K562 (cell line): ENCODE results near the gene LILRB3. TPM values are rescaled to one million over a fixed set of nuclear protein-coding genes. Genes with fewer than 3 reads are reported as not detected.

Experiments
- ATAC-seq: fragments of 200-7000 bp; cut with Tn5 transposase; 3 replicates; pipeline ENCODE4 v1.9.1; 2020; ENCODE audit warnings: moderate library complexity
- BruUV-seq: library from RNA; stranded (reverse); fragments of 400-500 nt; replicated peaks from 2 replicates; lab custom pipeline; 2021; lab: Mats Ljungman, UMichigan
- CTCF ChIA-PET: fragments of 300-600 bp; formaldehyde crosslinking; extraction: SDS; loops from one replicate; lab custom pipeline; 2021; ENCODE audit warnings: low intra/inter-chr PET ratio; lab: Yijun Ruan, JAX
- POLR2A ChIA-PET: fragments of 300-600, 350-650 bp; sonication (Branson Sonifier 250); formaldehyde crosslinking; extraction: SDS; loops from one replicate; lab custom pipeline; 2021; ENCODE audit warnings: antibody characterized with exemption, inconsistent platforms; lab: Yijun Ruan, JAX
- DNase-seq, 4 experiments: peaks; one replicate each; pipeline versions ENCODE4 v3.0.0 to v3.0.0-alpha.2; 2011 to 2018; ENCODE audit warnings: low spot score in 3 of 4, mixed read lengths in 3 of 4; ENCODE audit errors: extremely low read depth in 1 of 4
- FAIRE-seq: peaks from 2 replicates; lab custom pipeline; 2011; peaks lifted over from hg19 to GRCh38; lab: Jason Lieb, UNC
- H2AFZ ChIP-seq: 2 replicates; pipeline ENCODE4 v1.6.0; 2011; ENCODE audit warnings: low read depth, low read length, control low read depth, inconsistent platforms
- H3K27ac ChIP-seq: fragments of 200-600 bp; 3 replicates; pipeline ENCODE4 v1.8.0; 2011; ENCODE audit warnings: low read depth, mild to moderate bottlenecking, control low read depth, inconsistent platforms, low read length, moderate library complexity, mixed read lengths; ENCODE audit errors: extremely low read depth
- H3K27me3 ChIP-seq, 2 experiments: fragments of 300-600 bp in 1 of 2; 2 replicates in 1 of 2; 3 replicates in 1 of 2; pipeline versions ENCODE4 v1.6.0 to v1.8.0; 2011; ENCODE audit warnings: inconsistent platforms in 2 of 2, low read length in 2 of 2, mild to moderate bottlenecking in 1 of 2, mixed read lengths in 1 of 2, moderate library complexity in 1 of 2; ENCODE audit not compliant: control insufficient read depth in 2 of 2, insufficient read depth in 2 of 2
- H3K36me3 ChIP-seq: fragments of 300-600 bp; 3 replicates; pipeline ENCODE4 v1.8.0; 2011; ENCODE audit warnings: mild to moderate bottlenecking, low read length, inconsistent platforms; ENCODE audit not compliant: control insufficient read depth, insufficient read depth
- H3K4me1 ChIP-seq, 2 experiments: fragments of 200-600 bp in 1 of 2; replicated peaks in 1 of 2; 2 replicates in 1 of 2; 3 replicates in 1 of 2; pipeline versions ENCODE4 v1.5.1 to v1.8.0; 2011; ENCODE audit warnings: inconsistent platforms in 2 of 2, low read length in 2 of 2, mild to moderate bottlenecking in 1 of 2, mixed read lengths in 1 of 2, moderate library complexity in 1 of 2; ENCODE audit not compliant: control insufficient read depth in 2 of 2, insufficient read depth in 2 of 2
- H3K4me2 ChIP-seq: 2 replicates; pipeline ENCODE4 v1.6.1; 2011; ENCODE audit warnings: low read length, control low read depth, inconsistent platforms, mixed read lengths; ENCODE audit not compliant: insufficient read depth
- H3K4me3 ChIP-seq: fragments of 200-600 bp; sonication (generic), shearing (Covaris generic); 2 replicates; pipeline ENCODE4 v1.5.1; 2016; ENCODE audit warnings: control low read depth, inconsistent platforms
- H3K79me2 ChIP-seq: fragments of 200-600 bp; 3 replicates; pipeline ENCODE4 v1.8.0; 2011; ENCODE audit warnings: low read length, inconsistent platforms; ENCODE audit not compliant: control insufficient read depth, insufficient read depth
- H3K9ac ChIP-seq, 2 experiments: 2 replicates each; pipeline versions ENCODE4 v1.6.0 to v1.6.1; 2011; ENCODE audit warnings: low read depth in 2 of 2, low read length in 2 of 2, control low read depth in 1 of 2, inconsistent platforms in 1 of 2, mild to moderate bottlenecking in 1 of 2, mixed read lengths in 1 of 2; ENCODE audit not compliant: insufficient read depth in 1 of 2
- H3K9me1 ChIP-seq: one replicate; pipeline ENCODE4 v1.6.0; 2011; ENCODE audit warnings: inconsistent platforms, mild to moderate bottlenecking, low read length, moderate library complexity; ENCODE audit not compliant: control insufficient read depth, insufficient read depth
- H3K9me3 ChIP-seq: replicated peaks from 2 replicates; pipeline ENCODE4 v1.5.1; 2011; ENCODE audit warnings: low read depth, low read length, inconsistent platforms; ENCODE audit not compliant: control insufficient read depth, insufficient read depth
- H4K20me1 ChIP-seq: replicated peaks from 2 replicates; pipeline ENCODE4 v1.6.1; 2011; ENCODE audit warnings: low read length, inconsistent platforms, mixed read lengths; ENCODE audit not compliant: control insufficient read depth, insufficient read depth
- BCOR ChIP-seq: fragments of 450-650 bp; IDR thresholded peaks from 2 replicates; pipeline ENCODE4 v1.6.1; 2016
- BRCA1 ChIP-seq, 2 experiments: fragments of 450-650 bp in 1 of 2; sonication (generic) in 1 of 2; formaldehyde crosslinking in 1 of 2; IDR thresholded peaks; 2 replicates each; pipeline versions ENCODE4 v1.5.0 to v1.6.1; 2017 to 2020; ENCODE audit warnings: mild to moderate bottlenecking in 1 of 2, missing genetic modification reagents in 1 of 2
- BRD9 ChIP-seq: fragments of 450-650 bp; IDR thresholded peaks from 2 replicates; pipeline ENCODE4 v1.6.1; 2018; ENCODE audit warnings: low read depth; ENCODE audit not compliant: partially characterized antibody
- FOXJ3 ChIP-seq: sonication (generic); formaldehyde crosslinking; IDR thresholded peaks from 2 replicates; pipeline ENCODE4 v1.4.0; 2020; ENCODE audit warnings: mild to moderate bottlenecking, missing genetic modification reagents
- GATA2 ChIP-seq: sonication (generic); formaldehyde crosslinking; IDR thresholded peaks from 2 replicates; pipeline ENCODE4 v1.4.0; 2020; ENCODE audit warnings: mild to moderate bottlenecking, missing genetic modification reagents
- MAFF ChIP-seq: IDR thresholded peaks from 2 replicates; pipeline ENCODE4 v1.6.1; 2012; ENCODE audit warnings: low read length, improper control_type of control experiment
- NFRKB ChIP-seq: fragments of 450-650 bp; IDR thresholded peaks from 2 replicates; pipeline ENCODE4 v1.6.1; 2016; ENCODE audit warnings: low read depth
- NRF1 ChIP-seq, 2 experiments: fragments of 450-650 bp; IDR thresholded peaks in 1 of 2; conservative IDR thresholded peaks in 1 of 2; 2 replicates each; pipeline ENCODE4 v1.6.1; 2014; ENCODE audit warnings: mild to moderate bottlenecking in 2 of 2
- NUFIP1 ChIP-seq: fragments of 450-650 bp; IDR thresholded peaks from 2 replicates; pipeline ENCODE4 v1.6.1; 2018; ENCODE audit not compliant: partially characterized antibody
- PCBP2 ChIP-seq: fragments of 200-400 bp; formaldehyde crosslinking; IDR thresholded peaks from 2 replicates; pipeline ENCODE4 v1.6.1; 2018; ENCODE audit warnings: low read length, low read depth, mild to moderate bottlenecking, moderate library complexity; ENCODE audit not compliant: poor library complexity, severe bottlenecking
- RAD21 ChIP-seq, 2 experiments: fragments of 250-450 bp in 1 of 2; fragments of 450-650 bp in 1 of 2; sonication (Bioruptor Pico) in 1 of 2; formaldehyde crosslinking in 1 of 2; IDR thresholded peaks in 1 of 2; conservative IDR thresholded peaks in 1 of 2; 2 replicates each; pipeline versions ENCODE4 v1.4.0 to v1.8.0; 2020 to 2022; ENCODE audit warnings: mild to moderate bottlenecking in 2 of 2, moderate library complexity in 1 of 2
- SNRNP70 ChIP-seq: fragments of 200-400 bp; formaldehyde crosslinking; optimal IDR thresholded peaks from 2 replicates; pipeline ENCODE3; 2017; ENCODE audit warnings: low read depth, low read length
- ZNF280A ChIP-seq: fragments of 450-650 bp; IDR thresholded peaks from 2 replicates; pipeline ENCODE4 v1.6.1; 2018; ENCODE audit warnings: mild to moderate bottlenecking, low read depth; ENCODE audit not compliant: partially characterized antibody
- WGBS: fragments of 100-300 bp; shearing (Covaris generic); methylation state at CpG from one replicate; pipeline ENCODE4 v1.1.6; 2016; ENCODE audit warnings: low coverage, mixed read lengths; ENCODE audit not compliant: insufficient coverage; ENCODE audit errors: missing lambda C conversion rate; 5-methylcytosine and 5-hydroxymethylcytosine counted together
- in situ Hi-C: fragments of 300-500 bp; cut with MboI; formaldehyde crosslinking; loops from 4 replicates; pipeline ENCODE4 v1.15.0; 2018; ENCODE audit warnings: inconsistent platforms, mixed read lengths
- intact Hi-C: fragments of 100-400 bp; cut with micrococcal nuclease; formaldehyde crosslinking; loops from 2 replicates; pipeline ENCODE4 v1.14.2; 2022
- polyA plus RNA-seq, 8 experiments: library from polyadenylated mRNA; depleted of rRNA in 4 of 8; stranded (reverse) in 5 of 8; unstranded in 3 of 8; fragments of >200 nt; fragmentation: Nextera tagmentation in 2 of 8; fragmentation: Illumina TruSeq in 1 of 8; extraction: Ambion mirVana in 2 of 8; extraction: Trizol in 1 of 8; gene quantifications; 2 replicates each; pipeline versions ENCODE4 v1.2.1 to v1.2.3, GENCODE V29; 2011 to 2014; ENCODE audit warnings: inconsistent platforms in 1 of 8, missing spikeins in 1 of 8
- total RNA-seq, 7 experiments: library from RNA; depleted of rRNA in 6 of 7; stranded (reverse); fragments of >200 nt in 6 of 7; fragmentation: Illumina TruSeq in 2 of 7; extraction: Trizol in 2 of 7; gene quantifications; 2 replicates each; pipeline versions ENCODE4 v1.2.1 to v1.2.3, GENCODE V29; 2011 to 2021; ENCODE audit warnings: low replicate concordance in 1 of 7

LILRB3 gene
- total and polyA plus RNA-seq, 9 of the 15 experiments (the other 6 are each of a cell fraction or from before 2014, with no cell fraction given): 0.01 to 0.09 TPM; not detected in 7

- TF ChIP-seq FOXJ3 (CRISPR knock-in tag): no peak
These were observed 39.3 kb upstream of the LILRB3 start (continued) for GRCh38 chr19:54262066-54262465.

GRCh38 chr19:54257116-54257480 is 34.3 kb upstream of the LILRB3 start, which contains the start of gene LILRB5:
Gene LILRB5 (minus strand): TSS chr19:54257273. CDS start chr19:54257193, 80 bp downstream.
- H3K4me3 ChIP-seq: no peak within 1 kb of the TSS
- H3K9me1 ChIP-seq: no peaks in the 10 kb centered on the region
- DNase-seq: no peak
- intact Hi-C loops (no loop called here), in situ Hi-C loops (no loop called here)
- H3K36me3 ChIP-seq: no peaks in the 10 kb centered on the region
- no peak within 1 kb of the TSS for H3K27ac ChIP-seq
- no peaks in the 10 kb centered on the region for H3K9me3 ChIP-seq
- ATAC-seq: no peak; the same call in 2 of the 3 replicates
- WGBS: 0% methylated on average over 8 of the region's 9 CpGs
- no peak within 1 kb of the TSS for H2AFZ ChIP-seq
- BruUV-seq: no TSS peak
- peak within 1 kb of the TSS in 1 of 2 experiments; percentile 23; a peak in 1 of 4 replicates for H3K9ac ChIP-seq
- no peaks in the 10 kb centered on the region for H3K79me2 ChIP-seq
- CTCF ChIA-PET: no interaction called here
- H3K4me1 ChIP-seq: no peaks in the 10 kb centered on the region; a peak in 2 of 5 replicates
- no peak for FAIRE-seq
- peaks cover 11% of the 10 kb centered on the region for H4K20me1 ChIP-seq
- peaks cover 56 to 79% of the 10 kb centered on the region in 2 experiments for H3K27me3 ChIP-seq
- no peak within 1 kb of the TSS for H3K4me2 ChIP-seq
- POLR2A ChIA-PET: interaction anchor here (0.5 to 1.2 kb wide), 4 partner anchors 26 to 285 kb away, joined by 3 to 5 read pairs (median 3); partner anchors contain the start of genes CNOT3 and LENG1
- no peak for TF ChIP-seq RAD21 (CRISPR knock-in tag; conservative IDR thresholded peaks at IDR 0.05 in 1 of 2, IDR thresholded peaks at IDR 0.05 in 1 of 2)
- no peak for TF ChIP-seq ZNF280A
- TF ChIP-seq BRD9: no peak
- TF ChIP-seq SNRNP70: no peak
- TF ChIP-seq BCOR: no peak
- TF ChIP-seq GATA2 (CRISPR knock-in tag): no peak
- TF ChIP-seq MAFF: no peak
- no peak for TF ChIP-seq BRCA1 (IDR thresholded peaks at IDR 0.05)
- no peak for TF ChIP-seq BRCA1 (CRISPR knock-in tag; IDR thresholded peaks at IDR 0.05)
- no peak for TF ChIP-seq NRF1 (conservative IDR thresholded peaks at IDR 0.05 in 1 of 2, IDR thresholded peaks at IDR 0.05 in 1 of 2)
- TF ChIP-seq PCBP2: no peak
- no peak for TF ChIP-seq NUFIP1
- no peak for TF ChIP-seq NFRKB
